KOPT-K1 (cell line): ENCODE results near the gene SRPX.

Experiments used
- H3K27ac ChIP-seq: fragments of 200-600 bp; sonication (generic); 2 replicates; pipeline ENCODE4 v1.5.1; 2016; ENCODE audit warnings: antibody characterized with exemption, mild to moderate bottlenecking, low read depth, low read length; ENCODE audit not compliant: poor library complexity, severe bottlenecking
- H3K36me3 ChIP-seq: fragments of 200-600 bp; sonication (generic); 2 replicates; pipeline ENCODE4 v1.5.1; 2017; ENCODE audit warnings: antibody characterized with exemption, mild to moderate bottlenecking, low read length, moderate library complexity; ENCODE audit not compliant: insufficient read depth
- H3K9me3 ChIP-seq: fragments of 200-600 bp; sonication (generic); 2 replicates; pipeline ENCODE4 v1.5.1; 2017; ENCODE audit warnings: antibody characterized with exemption, low read length, mild to moderate bottlenecking; ENCODE audit not compliant: insufficient read depth, poor library complexity, severe bottlenecking

SRPX gene

GRCh38 chrX:38099688-38100087 is 121.0 kb downstream of the SRPX start:
- H3K27ac ChIP-seq: no peak overlapping the region

More at GRCh38 chrX:38099688-38100087, 121.0 kb downstream of the SRPX start:
- no peaks in the 10 kb centered on the region for H3K36me3 ChIP-seq
- H3K9me3 ChIP-seq: no peaks in the 10 kb centered on the region
